ENCODE measurements around the gene MYO7A. TPM values are rescaled to one million over a fixed set of nuclear protein-coding genes. Genes with fewer than 3 reads are reported as not detected.

The MYO7A gene
- polyA plus RNA-seq, 1 experiment = not detected

- DNase-seq (ENCODE audit: low read depth, low spot score) = no peak
- Histone ChIP-seq H3K4me3 (ENCODE audit: low read depth, low read length) (no peak overlapping the region), H3K9me3 (ENCODE audit: control insufficient read depth, insufficient read depth, low read length) (no peaks in the 10 kb centered on the region; the same call in 1 of the 2 replicates), H3K27me3 (ENCODE audit: control insufficient read depth, insufficient read depth, low read length) (peaks cover 6% of the 10 kb centered on the region), H3K27ac (ENCODE audit: low read depth, low read length) (no peak overlapping the region)
- POLR2A ChIA-PET = no interaction called here
- CTCF ChIA-PET = no interaction called here
- TF ChIP-seq, protein P1, sequence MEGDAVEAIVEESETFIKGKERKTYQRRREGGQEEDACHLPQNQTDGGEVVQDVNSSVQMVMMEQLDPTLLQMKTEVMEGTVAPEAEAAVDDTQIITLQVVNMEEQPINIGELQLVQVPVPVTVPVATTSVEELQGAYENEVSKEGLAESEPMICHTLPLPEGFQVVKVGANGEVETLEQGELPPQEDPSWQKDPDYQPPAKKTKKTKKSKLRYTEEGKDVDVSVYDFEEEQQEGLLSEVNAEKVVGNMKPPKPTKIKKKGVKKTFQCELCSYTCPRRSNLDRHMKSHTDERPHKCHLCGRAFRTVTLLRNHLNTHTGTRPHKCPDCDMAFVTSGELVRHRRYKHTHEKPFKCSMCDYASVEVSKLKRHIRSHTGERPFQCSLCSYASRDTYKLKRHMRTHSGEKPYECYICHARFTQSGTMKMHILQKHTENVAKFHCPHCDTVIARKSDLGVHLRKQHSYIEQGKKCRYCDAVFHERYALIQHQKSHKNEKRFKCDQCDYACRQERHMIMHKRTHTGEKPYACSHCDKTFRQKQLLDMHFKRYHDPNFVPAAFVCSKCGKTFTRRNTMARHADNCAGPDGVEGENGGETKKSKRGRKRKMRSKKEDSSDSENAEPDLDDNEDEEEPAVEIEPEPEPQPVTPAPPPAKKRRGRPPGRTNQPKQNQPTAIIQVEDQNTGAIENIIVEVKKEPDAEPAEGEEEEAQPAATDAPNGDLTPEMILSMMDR (IDR thresholded peaks at IDR 0.05; ENCODE audit: low read depth, low read length) = no peak
These were observed 95.8 kb downstream of the MYO7A start for GRCh38 chr11:77223797-77224196.

GRCh38 chr11:77230878-77231605 lies 103.0 kb downstream of the MYO7A start:
- ChIA-PET POLR2A (no interaction called here), CTCF (no interaction called here)
- Histone ChIP-seq H3K27ac (ENCODE audit: low read depth, low read length) (no peak overlapping the region), H3K27me3 (ENCODE audit: control insufficient read depth, insufficient read depth, low read length) (no peaks in the 10 kb centered on the region), H3K9me3 (ENCODE audit: control insufficient read depth, insufficient read depth, low read length) (no peaks in the 10 kb centered on the region; the same call in 1 of the 2 replicates), H3K4me3 (ENCODE audit: low read depth, low read length) (no peak overlapping the region)
- TF ChIP-seq, protein P1 (IDR thresholded peaks at IDR 0.05; ENCODE audit: low read depth, low read length) = no peak
- no peak for DNase-seq (ENCODE audit: low read depth, low spot score)

DNA sequence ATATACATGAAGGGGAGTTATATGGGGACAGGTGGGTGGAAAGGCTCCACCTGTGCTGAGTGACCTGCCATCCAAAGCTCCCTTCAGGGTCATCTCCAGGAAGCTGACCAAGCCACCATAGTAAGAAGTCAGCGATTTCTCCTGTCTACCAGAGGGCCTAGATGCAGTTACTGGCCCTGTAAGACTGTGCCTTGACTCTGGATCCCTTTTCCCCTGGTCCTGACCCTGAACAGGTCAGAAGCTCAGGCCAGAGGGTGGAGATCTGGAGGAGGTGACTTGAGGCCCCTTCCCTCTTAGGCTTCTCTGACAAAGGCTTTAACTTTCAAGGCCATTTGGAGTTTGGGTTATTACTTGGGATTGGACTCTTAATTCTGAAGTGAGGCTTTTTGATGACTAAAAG lies 103.8 kb downstream of the MYO7A start:
- H3K9me3 ChIP-seq (ENCODE audit: control insufficient read depth, insufficient read depth, low read length) = no peaks in the 10 kb centered on the region
- CTCF ChIA-PET = no interaction called here
- H3K4me3 ChIP-seq (ENCODE audit: low read depth, low read length) = no peak overlapping the region
- no peak overlapping the region for H3K27ac ChIP-seq (ENCODE audit: low read depth, low read length)
- POLR2A ChIA-PET = no interaction called here
- TF ChIP-seq, protein P1 (IDR thresholded peaks at IDR 0.05; ENCODE audit: low read depth, low read length) = no peak
- H3K27me3 ChIP-seq (ENCODE audit: control insufficient read depth, insufficient read depth, low read length) = no peaks in the 10 kb centered on the region
- DNase-seq (ENCODE audit: low read depth, low spot score) = no peak

DNA sequence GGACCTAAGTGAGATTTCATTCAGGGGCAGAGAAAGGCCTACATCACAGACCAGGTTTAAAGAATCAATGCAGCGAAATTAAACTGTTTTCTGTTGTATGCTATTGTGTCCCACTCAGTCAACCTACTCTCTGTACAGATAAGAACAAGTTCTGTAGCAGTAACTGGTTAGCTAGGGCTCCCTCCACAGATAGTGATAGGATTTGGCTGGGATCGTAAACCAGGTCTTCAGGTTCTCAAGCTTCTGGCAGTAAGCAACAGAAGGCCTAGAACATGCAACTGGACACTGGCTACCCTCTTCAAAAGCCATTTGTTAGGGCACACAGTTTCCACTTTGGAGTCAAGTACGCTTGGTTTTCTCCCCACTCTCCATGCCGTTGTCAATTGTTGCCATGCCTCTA lies 104.2 kb downstream of the MYO7A start:
- ChIA-PET POLR2A (no interaction called here), CTCF (no interaction called here)
- Histone ChIP-seq H3K27ac (ENCODE audit: low read depth, low read length) (no peak overlapping the region), H3K27me3 (ENCODE audit: control insufficient read depth, insufficient read depth, low read length) (no peaks in the 10 kb centered on the region), H3K4me3 (ENCODE audit: low read depth, low read length) (no peak overlapping the region), H3K9me3 (ENCODE audit: control insufficient read depth, insufficient read depth, low read length) (no peaks in the 10 kb centered on the region)
- TF ChIP-seq, protein P1 (IDR thresholded peaks at IDR 0.05; ENCODE audit: low read depth, low read length) = no peak
- no peak for DNase-seq (ENCODE audit: low read depth, low spot score)

DNA sequence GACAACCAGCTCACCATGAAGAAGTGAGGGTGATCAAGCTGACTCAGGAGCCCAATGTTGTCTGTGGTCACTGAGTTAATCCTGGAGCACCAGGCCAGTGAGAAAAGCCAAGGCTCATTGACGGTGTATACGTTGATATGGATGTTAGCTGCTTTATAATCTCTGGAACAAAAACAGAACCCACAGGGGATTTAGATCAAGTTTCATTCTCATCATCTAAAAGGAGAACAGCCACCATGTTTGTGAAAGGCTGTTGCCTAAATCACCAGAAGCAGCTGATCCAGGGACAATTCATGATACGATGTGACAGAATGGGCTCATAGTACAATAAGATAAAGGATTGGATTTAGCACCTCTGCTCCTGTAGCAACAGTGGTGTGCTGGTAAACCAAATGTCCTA lies 105.0 kb downstream of the MYO7A start:
- no peak for DNase-seq (ENCODE audit: low read depth, low spot score)
- Histone ChIP-seq H3K27ac (ENCODE audit: low read depth, low read length) (no peak overlapping the region), H3K9me3 (ENCODE audit: control insufficient read depth, insufficient read depth, low read length) (no peaks in the 10 kb centered on the region), H3K27me3 (ENCODE audit: control insufficient read depth, insufficient read depth, low read length) (no peaks in the 10 kb centered on the region), H3K4me3 (ENCODE audit: low read depth, low read length) (no peak overlapping the region)
- TF ChIP-seq, protein P1 (IDR thresholded peaks at IDR 0.05; ENCODE audit: low read depth, low read length) = no peak
- POLR2A ChIA-PET = interaction anchor here (0.7 kb wide), 1 partner anchor 179 kb away, joined by 7 read pairs; no protein-coding TSS in a partner anchor
- CTCF ChIA-PET = no interaction called here

Measured in AG04450 (cell line).